ENCODE data around the gene EVI2B.
A peak's percentile ranks its signal among the peaks of the same experiment; 100 is the strongest.
"Not testable (repeated sequence)": the region's sequence is repeated elsewhere in the genome, so short reads cannot be mapped to it uniquely, and the experiment has no call there.

Gene EVI2B

DNA sequence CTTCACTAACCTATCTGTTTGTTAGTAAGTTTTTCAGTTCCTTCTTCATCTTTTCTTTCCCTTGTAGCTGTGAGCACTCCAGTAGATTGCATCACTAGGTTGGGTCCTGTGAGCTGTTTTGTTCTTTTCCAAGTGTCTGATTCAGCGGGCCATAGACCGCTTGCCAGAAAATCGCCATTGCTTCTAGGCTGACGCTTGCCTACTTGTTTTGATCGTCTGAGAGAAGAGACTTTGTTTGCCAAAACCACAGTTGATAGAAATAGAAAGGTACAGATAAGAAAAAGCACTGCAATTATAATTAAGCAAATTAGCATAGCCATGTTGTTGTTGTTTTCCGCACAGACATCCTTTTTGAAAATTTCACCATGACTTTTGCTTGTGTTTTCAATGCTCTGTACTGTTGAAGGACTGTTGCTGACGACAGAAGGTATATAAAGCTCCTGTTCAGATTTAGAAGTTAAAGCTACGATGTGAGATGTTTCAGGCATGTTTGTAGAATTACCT lies 4.5 kb upstream of the EVI2B start:
- Histone ChIP-seq H3K4me1 (ENCODE audit: control insufficient read depth, low read length) (peaks cover 67% of the 10 kb centered on the region), H3K4me2 (ENCODE audit: low read length) (peak overlapping the region; percentile 88), H3K27me3 (ENCODE audit: control insufficient read depth, low read length) (no peaks in the 10 kb centered on the region), H3K9me2 (replicated peaks; ENCODE audit: control insufficient read depth, low read length) (no peaks in the 10 kb centered on the region), H4K20me1 (ENCODE audit: control insufficient read depth, insufficient read depth, low read depth, low read length) (no peaks in the 10 kb centered on the region), H3K36me3 (ENCODE audit: control insufficient read depth, low read length) (peaks cover 73% of the 10 kb centered on the region), H3F3A (ENCODE audit: control insufficient read depth, insufficient read depth) (peaks cover 49% of the 10 kb centered on the region), H3K79me2 (ENCODE audit: control insufficient read depth, low read length) (peaks cover 87% of the 10 kb centered on the region), H3K9me3 (ENCODE audit: control insufficient read depth, insufficient read depth, low read length) (no peaks in the 10 kb centered on the region), H3K4me3 (ENCODE audit: low read length) (peak overlapping the region; percentile 80), H3K27ac (ENCODE audit: low read depth, low read length) (peak overlapping the region; percentile 97)
- TF ChIP-seq, protein P1, sequence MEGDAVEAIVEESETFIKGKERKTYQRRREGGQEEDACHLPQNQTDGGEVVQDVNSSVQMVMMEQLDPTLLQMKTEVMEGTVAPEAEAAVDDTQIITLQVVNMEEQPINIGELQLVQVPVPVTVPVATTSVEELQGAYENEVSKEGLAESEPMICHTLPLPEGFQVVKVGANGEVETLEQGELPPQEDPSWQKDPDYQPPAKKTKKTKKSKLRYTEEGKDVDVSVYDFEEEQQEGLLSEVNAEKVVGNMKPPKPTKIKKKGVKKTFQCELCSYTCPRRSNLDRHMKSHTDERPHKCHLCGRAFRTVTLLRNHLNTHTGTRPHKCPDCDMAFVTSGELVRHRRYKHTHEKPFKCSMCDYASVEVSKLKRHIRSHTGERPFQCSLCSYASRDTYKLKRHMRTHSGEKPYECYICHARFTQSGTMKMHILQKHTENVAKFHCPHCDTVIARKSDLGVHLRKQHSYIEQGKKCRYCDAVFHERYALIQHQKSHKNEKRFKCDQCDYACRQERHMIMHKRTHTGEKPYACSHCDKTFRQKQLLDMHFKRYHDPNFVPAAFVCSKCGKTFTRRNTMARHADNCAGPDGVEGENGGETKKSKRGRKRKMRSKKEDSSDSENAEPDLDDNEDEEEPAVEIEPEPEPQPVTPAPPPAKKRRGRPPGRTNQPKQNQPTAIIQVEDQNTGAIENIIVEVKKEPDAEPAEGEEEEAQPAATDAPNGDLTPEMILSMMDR (IDR thresholded peaks at IDR 0.05; ENCODE audit: low read depth, low read length, poor library complexity, severe bottlenecking), result no peak
- no peak for TF ChIP-seq EZH2phosphoT487 (IDR thresholded peaks at IDR 0.05; ENCODE audit: borderline replicate concordance, low read length)

DNA sequence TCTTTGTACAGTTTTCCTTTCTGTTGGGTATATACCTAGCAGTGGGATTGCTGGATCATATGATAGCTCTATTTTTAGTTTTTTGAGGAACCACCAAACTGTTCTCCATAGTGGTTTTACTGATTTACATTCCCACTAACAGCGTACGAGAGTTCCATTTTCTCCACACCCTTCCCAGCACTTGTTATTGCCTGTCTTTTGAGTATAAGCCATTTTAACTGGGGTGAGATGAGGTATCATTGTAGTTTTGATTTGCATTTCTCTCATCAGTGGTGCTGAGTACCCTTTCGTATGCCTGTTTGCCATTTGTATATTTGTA lies 887 bp upstream of the EVI2B start:
- no peaks in the 10 kb centered on the region for H4K20me1 ChIP-seq (ENCODE audit: control insufficient read depth, insufficient read depth, low read depth, low read length)
- H3K27me3 ChIP-seq (ENCODE audit: control insufficient read depth, low read length), result no peaks in the 10 kb centered on the region
- peak overlapping the region; percentile 76 for H3K4me3 ChIP-seq (ENCODE audit: low read length)
- no peaks in the 10 kb centered on the region for H3K9me3 ChIP-seq (ENCODE audit: control insufficient read depth, insufficient read depth, low read length)
- TF ChIP-seq EZH2phosphoT487 (IDR thresholded peaks at IDR 0.05; ENCODE audit: borderline replicate concordance, low read length), result no peak
- TF ChIP-seq, protein P1 (IDR thresholded peaks at IDR 0.05; ENCODE audit: low read depth, low read length, poor library complexity, severe bottlenecking), result no peak
- peaks cover 76% of the 10 kb centered on the region for H3F3A ChIP-seq (ENCODE audit: control insufficient read depth, insufficient read depth)
- peak overlapping the region; percentile 88 for H3K4me2 ChIP-seq (ENCODE audit: low read length)
- H3K9me2 ChIP-seq (replicated peaks; ENCODE audit: control insufficient read depth, low read length), result no peaks in the 10 kb centered on the region
- H3K4me1 ChIP-seq (ENCODE audit: control insufficient read depth, low read length), result peaks cover 74% of the 10 kb centered on the region
- H3K79me2 ChIP-seq (ENCODE audit: control insufficient read depth, low read length), result peaks cover 86% of the 10 kb centered on the region
- peaks cover 74% of the 10 kb centered on the region for H3K36me3 ChIP-seq (ENCODE audit: control insufficient read depth, low read length)
- H3K27ac ChIP-seq (ENCODE audit: low read depth, low read length), result peak overlapping the region; percentile 97

DNA sequence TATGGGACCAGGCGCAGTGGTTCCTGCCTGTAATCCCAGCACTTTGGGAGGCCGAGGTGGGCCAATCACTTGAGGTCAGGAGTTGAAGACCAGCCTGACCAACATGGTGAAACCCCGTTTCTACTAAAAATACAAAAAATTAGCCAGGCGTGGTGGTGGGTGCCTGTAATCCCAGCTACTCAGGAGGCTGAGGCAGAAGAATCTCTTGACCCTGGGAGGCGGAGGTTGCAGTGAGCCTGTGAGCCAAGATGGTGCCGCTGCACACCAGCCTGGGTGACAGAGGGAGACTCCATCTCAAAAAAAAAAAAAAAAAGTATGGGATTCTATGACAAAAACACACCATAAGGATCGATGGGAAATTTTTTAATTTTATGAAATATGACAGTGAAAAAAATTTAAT lies 1.6 kb downstream of the EVI2B start:
- Histone ChIP-seq H3K4me1 (ENCODE audit: control insufficient read depth, low read length) (peaks cover 81% of the 10 kb centered on the region), H3K4me2 (ENCODE audit: low read length) (peak overlapping the region; percentile 88), H3K36me3 (ENCODE audit: control insufficient read depth, low read length) (peaks cover 71% of the 10 kb centered on the region), H3K79me2 (ENCODE audit: control insufficient read depth, low read length) (peaks cover 84% of the 10 kb centered on the region), H3F3A (ENCODE audit: control insufficient read depth, insufficient read depth) (peaks cover 66% of the 10 kb centered on the region), H3K4me3 (ENCODE audit: low read length) (peak overlapping the region; percentile 76), H3K27ac (ENCODE audit: low read depth, low read length) (peak overlapping the region; percentile 97)
- not testable (repeated sequence) for H3K9me3 ChIP-seq (ENCODE audit: control insufficient read depth, insufficient read depth, low read length); H3K27me3 ChIP-seq (ENCODE audit: control insufficient read depth, low read length); H4K20me1 ChIP-seq (ENCODE audit: control insufficient read depth, insufficient read depth, low read depth, low read length); H3K9me2 ChIP-seq (replicated peaks; ENCODE audit: control insufficient read depth, low read length)

DNA sequence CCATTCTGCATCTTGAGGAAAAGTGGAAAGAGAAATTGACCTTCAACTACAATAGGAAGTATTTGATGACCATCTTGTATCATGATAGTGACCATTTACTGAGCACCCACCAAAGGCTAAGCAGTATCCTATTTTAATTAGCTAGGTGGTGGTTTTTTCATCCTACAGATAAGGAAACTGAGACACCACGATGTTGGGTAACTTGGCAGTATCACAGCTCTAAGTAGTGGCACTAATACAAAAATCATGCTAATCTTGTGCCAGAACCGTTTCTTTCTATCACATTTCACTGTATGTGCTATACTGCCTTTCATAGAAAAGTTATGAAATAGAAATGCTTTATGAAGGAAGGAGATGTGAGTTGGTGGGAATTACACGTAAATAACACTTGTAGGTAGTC lies 2.3 kb downstream of the EVI2B start:
- H3K79me2 ChIP-seq (ENCODE audit: control insufficient read depth, low read length), result peaks cover 84% of the 10 kb centered on the region
- peak overlapping the region; percentile 88 for H3K4me2 ChIP-seq (ENCODE audit: low read length)
- H3F3A ChIP-seq (ENCODE audit: control insufficient read depth, insufficient read depth), result peaks cover 66% of the 10 kb centered on the region

More for the DNA sequence above, 2.3 kb downstream of the EVI2B start:
- Histone ChIP-seq H3K27me3 (ENCODE audit: control insufficient read depth, low read length) (no peaks in the 10 kb centered on the region), H3K36me3 (ENCODE audit: control insufficient read depth, low read length) (peaks cover 70% of the 10 kb centered on the region), H3K4me1 (ENCODE audit: control insufficient read depth, low read length) (peaks cover 77% of the 10 kb centered on the region), H3K9me2 (replicated peaks; ENCODE audit: control insufficient read depth, low read length) (no peaks in the 10 kb centered on the region), H3K9me3 (ENCODE audit: control insufficient read depth, insufficient read depth, low read length) (no peaks in the 10 kb centered on the region), H3K4me3 (ENCODE audit: low read length) (peak overlapping the region; percentile 76), H4K20me1 (ENCODE audit: control insufficient read depth, insufficient read depth, low read depth, low read length) (no peaks in the 10 kb centered on the region), H3K27ac (ENCODE audit: low read depth, low read length) (peak overlapping the region; percentile 97)
- TF ChIP-seq EZH2phosphoT487 (IDR thresholded peaks at IDR 0.05; ENCODE audit: borderline replicate concordance, low read length), result no peak
- TF ChIP-seq, protein P1 (IDR thresholded peaks at IDR 0.05; ENCODE audit: low read depth, low read length, poor library complexity, severe bottlenecking), result no peak

Data from DOHH2 (cell line).